T-helper 2 cell treated with Interferon-gamma antibody and Interleukin-4, amounts not matched to agents 100 ng/mL and 5 ng/mL, for 36 hours (primary cell): Measurements from ENCODE around the gene FCAR. TPM values are rescaled to one million over a fixed set of nuclear protein-coding genes. Genes with fewer than 3 reads are reported as not detected.
"Not testable (repeated sequence)": the region's sequence is repeated elsewhere in the genome, so short reads cannot be mapped to it uniquely, and the experiment has no call there.

Experiments used
- intact Hi-C: fragments of 100-400 bp; cut with micrococcal nuclease; formaldehyde crosslinking; loops from one replicate; pipeline ENCODE4 v1.15.1; 2023
- total RNA-seq: library from RNA; stranded (reverse); gene quantifications from 2 replicates; pipeline ENCODE4 v1.2.3, GENCODE V29; 2022

Gene FCAR
- not detected in 2 replicates for total RNA-seq

DNA sequence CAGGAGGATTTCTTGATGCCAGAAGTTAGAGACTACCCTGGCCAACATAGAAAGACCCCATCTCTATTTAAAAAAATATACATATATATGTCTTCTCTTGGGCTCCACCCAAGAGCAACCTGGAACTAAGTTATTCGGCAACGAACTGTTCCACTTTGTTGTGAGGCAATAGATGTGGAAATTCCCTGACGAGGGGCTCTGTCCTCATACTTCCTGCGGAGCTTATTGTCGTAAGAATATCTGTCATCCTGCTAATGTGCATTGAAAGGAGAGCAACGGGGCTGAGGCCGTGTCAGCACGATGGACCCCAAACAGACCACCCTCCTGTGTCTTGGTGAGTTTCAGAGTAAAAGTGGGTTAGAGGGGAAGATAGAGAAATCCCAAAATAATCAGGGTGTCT, at the start of gene FCAR:
TSS of gene FCAR (plus strand) at position 246 of the 400 bp plus-strand sequence. CDS start at position 301, 55 bp downstream.
- intact Hi-C loops, result no loop called here

DNA sequence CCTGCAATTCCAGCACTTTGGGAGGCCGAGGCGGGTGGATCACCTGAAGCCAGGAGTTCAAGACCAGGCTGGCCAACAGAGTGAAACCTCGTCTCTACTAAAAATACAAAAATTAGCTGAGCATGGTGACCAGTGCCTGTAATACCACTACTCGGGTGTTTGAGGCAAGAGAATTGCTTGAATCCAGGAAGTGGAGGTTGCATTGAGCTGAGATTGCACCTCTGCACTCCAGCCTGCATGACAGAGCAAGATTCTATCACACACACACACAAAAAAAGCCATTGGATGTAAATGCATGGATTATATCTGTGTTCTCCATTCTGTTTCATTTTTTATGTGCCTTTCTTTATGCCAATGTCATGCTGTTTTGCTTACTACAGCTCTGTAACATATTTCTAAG, 49.6 kb upstream of the FCAR start:
- intact Hi-C loops, result not testable (repeated sequence)

DNA sequence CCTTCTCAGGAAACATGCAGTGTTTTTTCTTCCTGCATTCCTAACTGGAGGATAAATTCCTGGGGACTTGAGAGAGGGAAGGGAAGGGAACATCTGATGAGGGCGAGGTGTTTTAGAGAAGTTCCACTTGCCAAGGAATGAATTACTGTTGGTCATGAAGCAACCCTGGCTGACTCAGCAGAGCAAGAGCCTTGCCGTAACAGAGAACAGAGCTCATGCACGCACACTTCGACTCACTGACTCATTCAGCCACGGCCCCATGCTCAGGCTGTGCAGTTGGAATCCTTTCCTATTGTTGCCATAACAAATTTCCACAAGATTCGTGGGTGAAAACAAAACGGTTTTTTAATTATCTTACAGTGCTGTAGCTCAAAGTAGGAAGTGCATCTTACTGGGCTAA, 48.7 kb upstream of the FCAR start:
- intact Hi-C loops, result not testable (repeated sequence)

DNA sequence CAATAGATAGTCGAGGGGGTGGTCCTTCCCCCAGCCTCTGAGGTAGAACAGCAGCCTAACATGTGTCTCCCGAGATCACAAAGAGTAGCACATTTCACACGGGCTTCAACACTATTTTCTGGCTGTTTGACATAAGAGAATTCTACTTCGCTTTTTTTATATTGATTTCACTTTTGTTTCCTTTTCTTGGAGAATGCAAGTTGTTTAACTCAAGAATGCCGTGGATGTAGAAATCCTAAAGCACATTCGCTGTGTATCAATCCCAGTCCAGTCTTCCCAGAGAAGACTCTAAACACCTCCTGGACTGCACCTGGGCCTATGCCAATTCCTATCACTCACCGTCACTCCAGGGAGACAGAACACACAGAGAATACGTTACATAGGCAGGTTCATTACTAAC, 46.0 kb upstream of the FCAR start:
- intact Hi-C loops, result not testable (repeated sequence)

DNA sequence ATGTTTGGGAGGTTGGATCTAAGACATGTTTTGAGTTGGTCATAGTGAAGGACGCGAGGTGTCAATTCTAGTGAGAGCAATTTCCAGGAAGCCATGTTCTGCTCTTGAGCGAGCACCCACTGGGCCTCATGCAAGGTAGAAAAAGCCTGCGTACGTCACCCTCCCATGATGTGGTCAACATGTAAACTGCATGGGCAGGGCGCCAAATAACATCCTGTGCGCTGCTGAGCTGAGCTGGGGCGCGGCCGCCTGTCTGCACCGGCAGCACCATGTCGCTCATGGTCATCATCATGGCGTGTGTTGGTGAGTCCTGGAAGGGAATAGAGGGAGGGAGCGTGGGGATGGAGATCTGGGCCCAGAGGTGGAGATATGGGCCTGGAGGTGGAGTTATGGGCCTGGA, 41.5 kb upstream of the FCAR start, which contains the start of gene KIR2DS4:
TSS of gene KIR2DS4 (plus strand) at position 181 of the 400 bp plus-strand sequence.
- intact Hi-C loops, result not testable (repeated sequence)

DNA sequence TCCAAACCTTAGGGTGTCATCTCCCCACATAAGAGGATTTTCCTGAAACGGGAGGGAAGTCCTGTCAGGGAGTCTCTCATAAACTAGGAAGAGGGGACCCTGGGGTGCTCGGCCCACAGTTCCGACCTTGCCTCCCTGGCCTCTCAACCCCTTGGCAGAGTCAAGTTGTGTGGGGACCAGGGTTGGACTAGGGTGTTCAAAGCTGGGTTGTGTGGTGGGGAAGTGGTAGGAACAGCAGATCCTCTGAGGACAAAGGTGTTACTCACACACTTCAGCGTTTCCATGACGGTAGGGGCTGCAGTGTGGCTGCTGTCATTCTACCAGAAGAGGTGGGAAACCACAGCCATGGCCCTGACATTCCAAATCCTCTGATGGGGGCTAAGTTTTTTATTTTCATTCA, 38.9 kb upstream of the FCAR start:
- intact Hi-C loops, result not testable (repeated sequence)

DNA sequence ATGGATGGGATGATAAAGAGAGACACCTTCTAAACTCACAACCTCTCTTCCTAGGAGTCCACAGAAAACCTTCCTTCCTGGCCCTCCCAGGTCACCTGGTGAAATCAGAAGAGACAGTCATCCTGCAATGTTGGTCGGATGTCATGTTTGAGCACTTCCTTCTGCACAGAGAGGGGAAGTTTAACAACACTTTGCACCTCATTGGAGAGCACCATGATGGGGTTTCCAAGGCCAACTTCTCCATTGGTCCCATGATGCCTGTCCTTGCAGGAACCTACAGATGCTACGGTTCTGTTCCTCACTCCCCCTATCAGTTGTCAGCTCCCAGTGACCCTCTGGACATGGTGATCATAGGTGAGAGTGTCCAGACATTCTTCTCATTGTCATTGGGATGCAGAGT, 36.5 kb upstream of the FCAR start:
- intact Hi-C loops, result not testable (repeated sequence)

DNA sequence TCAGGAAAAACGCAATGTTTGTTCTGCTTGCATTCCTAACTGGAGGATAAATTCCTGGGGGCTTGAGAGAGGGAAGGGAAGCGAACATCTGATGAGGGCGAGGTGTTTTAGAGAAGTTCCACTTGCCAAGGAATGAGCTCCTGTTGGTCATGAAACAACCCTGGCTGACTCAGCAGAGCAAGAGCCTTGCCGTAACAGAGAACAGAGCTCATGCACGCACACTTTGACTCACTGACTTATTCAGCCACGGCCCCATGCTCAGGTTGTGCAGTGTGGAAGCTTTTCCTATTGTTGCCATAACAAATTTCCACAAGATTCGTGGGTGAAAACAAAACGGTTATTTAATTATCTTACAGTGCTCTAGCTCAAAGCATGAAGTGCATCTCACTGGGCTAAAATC, 30.9 kb upstream of the FCAR start:
- intact Hi-C loops, result not testable (repeated sequence)

DNA sequence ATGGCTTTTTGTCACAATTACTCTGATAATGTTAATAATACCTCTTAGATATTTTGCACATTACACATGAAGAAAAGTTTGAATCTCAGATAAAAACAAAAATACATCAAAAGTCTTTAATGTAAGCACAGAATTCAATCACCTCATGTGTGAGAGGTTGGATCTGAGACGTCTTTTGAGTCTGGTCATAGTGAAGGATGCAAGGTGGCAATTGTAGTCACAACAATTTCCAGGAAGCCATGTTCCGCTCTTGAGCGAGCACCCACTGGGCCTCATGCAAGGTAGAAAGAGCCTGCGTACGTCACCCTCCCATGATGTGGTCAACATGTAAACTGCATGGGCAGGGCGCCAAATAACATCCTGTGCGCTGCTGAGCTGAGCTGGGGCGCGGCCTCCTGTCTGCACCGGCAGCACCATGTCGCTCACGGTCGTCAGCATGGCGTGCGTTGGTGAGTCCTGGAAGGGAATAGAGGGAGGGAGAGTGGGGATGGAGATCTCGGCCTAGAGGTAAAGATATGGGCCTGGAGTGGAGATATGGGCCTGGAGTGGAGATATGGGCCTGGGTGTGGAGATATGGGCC, 23.9 kb upstream of the FCAR start, which contains the start of gene KIR3DL2:
TSS of gene KIR3DL2 (plus strand) at position 383 of the 580 bp plus-strand sequence. CDS start at position 416, 33 bp downstream.
- intact Hi-C loops, result not testable (repeated sequence)

DNA sequence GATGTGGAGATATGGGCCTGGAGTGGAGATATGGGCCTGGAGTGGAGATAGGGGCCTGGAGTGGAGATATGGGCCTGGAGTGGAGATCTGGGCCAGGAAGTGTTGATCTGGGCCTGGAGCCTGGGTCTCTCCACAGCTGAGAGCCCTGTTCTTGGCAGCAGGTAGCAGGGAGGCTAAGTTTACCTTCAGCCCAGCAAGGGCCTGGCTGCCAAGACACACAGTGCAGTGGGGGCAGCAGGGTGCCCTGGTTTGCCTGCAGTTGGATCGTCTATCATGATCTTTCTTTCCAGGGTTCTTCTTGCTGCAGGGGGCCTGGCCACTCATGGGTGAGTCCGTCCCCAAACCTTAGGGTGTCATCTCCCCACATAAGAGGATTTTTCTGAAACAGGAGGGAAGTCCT, 23.1 kb upstream of the FCAR start:
- intact Hi-C loops, result no loop called here

DNA sequence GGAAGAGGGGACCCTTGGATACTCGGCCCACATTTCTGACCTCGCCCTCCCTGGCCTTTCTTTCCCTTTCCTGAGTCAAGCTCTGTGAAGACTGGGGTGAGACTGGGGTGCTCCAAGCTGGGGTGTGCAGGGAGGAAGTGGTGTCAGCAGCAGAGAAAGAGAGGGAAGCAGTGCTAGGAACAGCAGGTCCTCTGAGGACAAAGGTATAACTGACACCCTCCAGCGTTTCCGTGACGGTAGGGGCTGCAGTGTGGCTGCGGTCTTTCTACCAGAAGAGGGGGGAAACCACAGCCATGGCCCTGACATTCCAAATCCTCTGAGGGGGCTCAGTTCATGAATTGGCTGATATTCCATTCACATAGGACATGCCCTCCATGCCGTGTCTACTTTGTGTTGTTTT, 22.7 kb upstream of the FCAR start:
- intact Hi-C loops, result no loop called here

DNA sequence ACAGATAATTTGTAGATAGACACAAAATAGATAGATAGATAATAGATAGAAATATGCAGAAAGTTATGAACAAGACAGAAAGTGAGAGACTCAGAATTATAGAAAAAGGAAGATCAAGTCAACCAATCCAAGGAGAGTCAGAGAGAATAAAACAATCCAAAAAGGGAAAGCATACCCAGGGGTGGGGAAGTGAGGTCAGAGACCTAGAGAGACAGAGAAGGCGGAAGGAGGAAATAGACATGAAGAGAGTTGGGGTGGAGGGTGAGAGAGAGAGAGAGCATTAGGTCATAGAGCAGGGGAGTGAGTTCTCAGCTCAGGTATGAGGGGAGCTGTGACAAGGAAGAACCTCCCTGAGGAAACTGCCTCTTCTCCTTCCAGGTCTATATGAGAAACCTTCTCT, 18.8 kb upstream of the FCAR start:
- intact Hi-C loops, result not testable (repeated sequence)

DNA sequence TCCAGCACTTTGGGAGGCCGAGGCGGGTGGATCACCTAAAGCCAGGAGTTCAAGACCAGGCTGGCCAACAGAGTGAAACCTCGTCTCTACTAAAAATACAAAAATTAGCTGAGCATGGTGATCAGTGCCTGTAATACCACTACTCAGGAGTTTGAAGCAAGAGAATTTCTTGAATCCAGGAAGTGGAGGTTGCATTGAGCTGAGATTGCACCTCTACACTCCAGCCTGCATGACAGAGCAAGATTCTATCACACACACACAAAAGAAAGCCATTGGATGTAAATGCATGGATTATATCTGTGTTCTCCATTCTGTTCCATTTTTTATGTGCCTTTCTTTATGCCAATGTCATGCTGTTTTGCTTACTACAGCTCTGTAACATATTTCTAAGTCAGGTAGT, 15.6 kb upstream of the FCAR start:
- intact Hi-C loops, result not testable (repeated sequence)

DNA sequence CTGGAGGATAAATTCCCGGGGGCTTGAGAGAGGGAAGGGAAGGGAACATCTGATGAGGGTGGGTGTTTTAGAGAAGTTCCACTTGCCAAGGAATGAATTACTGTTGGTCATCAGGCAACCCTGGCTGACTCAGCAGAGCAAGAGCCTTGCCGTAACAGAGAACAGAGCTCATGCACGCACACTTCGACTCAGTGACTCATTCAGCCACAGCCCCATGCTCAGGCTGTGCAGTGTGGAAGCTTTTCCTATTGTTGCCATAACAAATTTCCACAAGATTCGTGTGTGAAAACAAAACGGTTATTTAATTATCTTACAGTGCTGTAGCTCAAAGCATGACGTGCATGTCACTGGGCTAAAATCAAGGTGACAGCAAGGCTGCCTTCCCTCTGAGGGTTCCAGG, 14.6 kb upstream of the FCAR start:
- intact Hi-C loops, result not testable (repeated sequence)

DNA sequence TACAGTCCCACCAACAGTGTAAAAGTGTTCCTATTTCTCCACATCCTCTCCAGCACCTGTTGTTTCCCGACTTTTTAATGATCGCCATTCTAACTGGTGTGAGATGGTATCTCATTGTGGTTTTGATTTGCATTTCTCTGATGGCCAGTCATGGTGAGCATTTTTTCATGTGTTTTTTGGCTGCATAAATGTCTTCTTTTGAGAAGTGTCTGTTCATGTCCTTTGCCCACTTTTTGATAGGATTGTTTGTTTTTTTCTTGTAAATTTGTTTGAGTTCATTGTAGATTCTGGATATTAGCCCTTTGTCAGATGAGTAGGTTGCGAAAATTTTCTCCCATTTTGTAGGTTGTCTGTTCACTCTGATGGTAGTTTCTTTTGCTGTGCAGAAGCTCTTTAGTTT, 10.6 kb upstream of the FCAR start:
- intact Hi-C loops, result not testable (repeated sequence)

DNA sequence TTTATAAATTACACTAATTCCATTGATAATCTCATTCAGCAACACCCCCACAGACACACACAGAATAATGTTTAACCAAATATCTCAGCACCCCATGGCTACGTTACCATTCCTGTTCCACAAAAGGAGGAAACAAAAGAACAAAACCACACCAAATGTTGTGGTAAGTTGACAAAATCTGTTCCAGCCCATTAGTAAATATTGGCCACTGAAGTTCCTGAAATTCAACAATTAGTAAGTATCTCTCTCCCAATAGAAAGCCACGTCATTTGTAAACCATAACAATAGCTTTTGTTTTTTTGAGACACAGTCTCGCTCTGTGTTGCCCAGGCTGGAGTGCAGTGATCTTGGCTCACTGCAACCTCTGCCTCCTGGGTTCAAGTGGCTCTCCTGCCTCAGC, 2.3 kb upstream of the FCAR start:
- intact Hi-C loops, result no loop called here

DNA sequence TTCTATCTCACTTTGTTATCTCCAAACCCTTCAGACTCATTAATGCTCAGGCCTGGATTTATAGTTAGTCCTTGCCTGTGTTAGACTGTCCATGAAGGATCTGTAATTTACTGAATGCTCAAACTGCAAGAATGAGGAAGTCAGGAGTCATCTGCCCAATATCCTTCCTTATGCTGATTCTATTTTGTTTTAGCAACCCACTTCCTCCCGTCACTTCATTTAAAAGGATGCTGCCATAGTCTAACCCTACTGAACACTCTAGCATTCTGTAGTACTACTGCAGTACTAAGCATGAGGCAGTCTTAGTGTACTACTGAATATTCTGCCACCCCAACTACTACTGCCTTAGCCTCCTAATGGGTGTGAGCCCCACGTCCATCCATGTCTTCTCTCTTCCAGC, 1.5 kb downstream of the FCAR start:
- intact Hi-C loops, result no loop called here

DNA sequence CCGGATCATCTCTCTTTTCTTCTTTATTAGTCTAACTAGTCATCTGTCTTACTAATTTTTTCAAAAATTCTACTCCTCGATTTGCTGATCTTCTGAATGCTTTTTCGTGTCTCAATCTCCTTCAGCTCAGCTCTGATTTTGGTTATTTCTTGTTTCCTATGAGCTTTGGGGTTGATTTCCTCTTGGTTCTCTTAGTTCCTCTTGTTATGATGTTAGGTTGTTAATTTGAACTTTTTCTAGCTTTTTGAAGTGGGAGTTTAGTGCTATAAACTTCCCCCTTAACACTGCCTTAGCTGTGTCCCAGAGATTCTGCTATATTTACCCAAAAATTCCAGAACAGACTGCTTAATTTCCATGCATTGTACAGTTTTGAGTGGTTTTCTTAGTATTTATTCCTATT, 3.4 kb downstream of the FCAR start:
- intact Hi-C loops, result no loop called here

DNA sequence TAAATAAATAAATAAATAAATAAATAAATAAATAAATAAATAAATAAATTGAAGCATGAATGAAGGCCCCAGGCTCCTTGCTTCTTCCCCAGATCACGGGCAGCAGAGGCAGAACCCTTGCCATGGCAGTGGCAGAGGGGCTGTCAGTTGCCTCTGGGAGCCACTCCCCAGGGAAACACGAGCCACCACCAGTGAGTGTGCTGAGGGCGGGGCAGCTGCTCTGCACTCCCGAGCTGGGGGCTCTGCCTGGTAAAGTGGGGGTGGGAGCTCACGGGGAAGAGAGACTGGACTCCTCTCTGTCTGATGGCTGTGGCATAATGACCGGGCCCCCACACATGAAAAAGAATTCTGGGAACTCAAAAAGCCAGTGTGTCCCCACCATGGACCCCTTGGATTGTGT, 7.8 kb downstream of the FCAR start:
- intact Hi-C loops, result no loop called here

DNA sequence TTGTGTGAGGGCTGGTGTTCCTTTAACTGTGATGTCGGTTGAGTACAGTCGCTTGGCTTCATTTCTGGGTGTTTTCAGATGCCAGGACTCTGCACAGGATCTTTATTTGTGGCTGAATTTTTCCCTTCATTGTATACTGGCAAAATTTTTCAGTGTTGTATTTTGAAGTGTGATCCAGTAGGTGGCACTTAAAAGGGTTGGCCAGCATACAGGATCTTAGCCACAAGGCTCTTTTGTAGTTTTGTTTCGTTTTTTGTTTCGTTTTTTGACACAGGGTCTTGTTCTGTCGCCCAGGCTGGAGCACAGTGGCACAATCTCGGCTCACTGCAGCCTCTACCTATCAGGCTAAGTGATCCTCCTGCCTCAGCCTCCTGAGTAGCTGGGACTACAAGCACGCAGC, 8.7 kb downstream of the FCAR start:
- intact Hi-C loops, result no loop called here

DNA sequence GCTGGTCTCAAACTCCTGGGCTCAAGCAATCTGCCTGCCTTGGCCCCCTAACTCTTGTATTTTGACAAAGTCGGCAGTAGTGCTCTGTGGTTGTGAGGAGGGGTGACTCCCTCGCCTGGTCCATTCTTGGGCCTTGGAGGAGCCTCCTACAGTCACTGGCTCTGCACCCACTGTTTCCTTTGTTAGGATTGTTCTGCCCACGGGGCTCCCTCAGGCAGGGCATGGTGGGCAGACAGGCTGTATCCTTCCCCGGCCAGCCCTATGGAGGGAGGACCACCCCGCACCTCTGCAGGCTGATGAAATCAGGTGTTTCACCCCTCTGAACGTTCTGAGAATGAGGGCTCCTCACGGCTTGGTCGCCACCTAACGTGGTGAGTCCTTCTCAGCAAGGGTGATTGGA, 9.2 kb downstream of the FCAR start:
- intact Hi-C loops, result no loop called here

DNA sequence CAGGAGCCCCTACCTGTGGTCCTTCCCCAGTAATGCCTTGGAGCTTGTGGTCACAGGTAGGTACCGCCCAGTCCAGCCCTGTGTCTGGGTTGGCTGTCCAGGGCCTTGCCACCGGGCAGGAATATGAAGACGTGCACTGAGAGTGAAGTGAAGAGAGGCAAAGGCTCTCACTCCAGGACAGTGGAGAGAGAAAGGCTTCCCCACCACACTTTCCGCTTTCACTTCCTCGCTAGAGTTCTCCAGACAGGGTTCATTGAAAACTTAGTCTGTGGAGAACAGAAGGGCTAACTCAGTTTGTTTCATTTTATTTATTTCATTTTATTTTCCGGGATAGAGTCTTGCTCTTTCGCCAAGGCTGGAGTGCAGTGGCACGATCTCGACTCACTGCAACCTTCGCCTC, 14.2 kb downstream of the FCAR start:
- intact Hi-C loops, result no loop called here

DNA sequence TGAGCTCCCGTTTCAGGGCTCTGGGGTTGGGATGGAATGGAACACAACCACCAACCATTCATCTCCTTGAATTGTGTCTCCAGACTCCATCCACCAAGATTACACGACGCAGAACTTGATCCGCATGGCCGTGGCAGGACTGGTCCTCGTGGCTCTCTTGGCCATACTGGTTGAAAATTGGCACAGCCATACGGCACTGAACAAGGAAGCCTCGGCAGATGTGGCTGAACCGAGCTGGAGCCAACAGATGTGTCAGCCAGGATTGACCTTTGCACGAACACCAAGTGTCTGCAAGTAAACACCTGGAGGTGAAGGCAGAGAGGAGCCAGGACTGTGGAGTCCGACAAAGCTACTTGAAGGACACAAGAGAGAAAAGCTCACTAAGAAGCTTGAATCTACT, 15.5 kb downstream of the FCAR start:
- intact Hi-C loops, result no loop called here

DNA sequence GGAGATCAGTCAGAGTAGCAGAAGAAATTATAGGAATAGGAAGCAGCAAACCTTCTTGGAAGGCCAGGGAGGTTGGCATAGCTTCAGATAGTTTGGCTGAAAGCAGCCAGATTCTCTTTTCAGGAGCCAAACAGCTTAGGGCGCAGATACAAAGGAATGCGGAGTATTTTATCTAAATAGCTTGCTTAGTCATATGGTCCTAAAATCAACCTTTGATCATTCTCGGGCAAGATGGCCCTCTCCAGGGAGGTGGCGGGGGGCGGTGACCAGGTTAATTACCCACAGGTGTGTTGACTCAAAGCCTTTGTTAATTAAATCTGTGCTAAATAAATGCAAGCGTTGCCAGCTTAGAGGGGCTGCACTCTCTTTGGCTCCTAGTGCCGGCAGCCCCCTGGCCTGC, 19.4 kb downstream of the FCAR start:
- intact Hi-C loops, result no loop called here
